GM10266 (cell line): Measurements from ENCODE around the gene HDAC4.

Experiments used
- DNase-seq: peaks from one replicate; pipeline ENCODE4 v3.0.0; 2012; ENCODE audit errors: extremely low spot score
- TF ChIP-seq, protein P1 (sequence below): IDR thresholded peaks from 2 replicates; pipeline ENCODE4 v1.5.1; 2012; ENCODE audit warnings: mild to moderate bottlenecking, low read depth; ENCODE audit not compliant: control insufficient read depth, insufficient read depth; ENCODE audit errors: missing control alignments

The HDAC4 gene

DNA sequence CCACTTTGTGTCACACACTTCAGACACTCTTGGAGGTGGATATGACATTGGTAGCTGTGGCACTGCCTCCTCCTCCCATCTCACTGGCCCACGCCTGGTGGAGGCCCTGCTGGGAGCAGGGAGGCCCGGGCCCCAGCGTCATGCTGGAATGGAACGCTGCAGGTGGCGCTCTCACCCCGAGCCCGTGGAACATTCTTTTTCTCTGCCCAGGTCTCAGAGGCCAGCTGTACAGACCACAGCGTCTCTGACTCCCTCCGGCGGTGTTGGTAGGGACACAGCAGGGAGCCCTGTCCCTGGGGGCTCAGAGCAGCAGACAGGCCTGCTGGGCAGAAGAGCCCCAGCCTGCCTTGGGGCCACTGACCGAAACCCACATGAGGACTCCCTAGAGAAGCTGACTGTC, 334.9 kb downstream of the HDAC4 start:
- TF ChIP-seq, protein P1, sequence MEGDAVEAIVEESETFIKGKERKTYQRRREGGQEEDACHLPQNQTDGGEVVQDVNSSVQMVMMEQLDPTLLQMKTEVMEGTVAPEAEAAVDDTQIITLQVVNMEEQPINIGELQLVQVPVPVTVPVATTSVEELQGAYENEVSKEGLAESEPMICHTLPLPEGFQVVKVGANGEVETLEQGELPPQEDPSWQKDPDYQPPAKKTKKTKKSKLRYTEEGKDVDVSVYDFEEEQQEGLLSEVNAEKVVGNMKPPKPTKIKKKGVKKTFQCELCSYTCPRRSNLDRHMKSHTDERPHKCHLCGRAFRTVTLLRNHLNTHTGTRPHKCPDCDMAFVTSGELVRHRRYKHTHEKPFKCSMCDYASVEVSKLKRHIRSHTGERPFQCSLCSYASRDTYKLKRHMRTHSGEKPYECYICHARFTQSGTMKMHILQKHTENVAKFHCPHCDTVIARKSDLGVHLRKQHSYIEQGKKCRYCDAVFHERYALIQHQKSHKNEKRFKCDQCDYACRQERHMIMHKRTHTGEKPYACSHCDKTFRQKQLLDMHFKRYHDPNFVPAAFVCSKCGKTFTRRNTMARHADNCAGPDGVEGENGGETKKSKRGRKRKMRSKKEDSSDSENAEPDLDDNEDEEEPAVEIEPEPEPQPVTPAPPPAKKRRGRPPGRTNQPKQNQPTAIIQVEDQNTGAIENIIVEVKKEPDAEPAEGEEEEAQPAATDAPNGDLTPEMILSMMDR = no peak
- DNase-seq = no peak

- TF ChIP-seq, protein P1 = no peak
- DNase-seq = no peak
Measured at GRCh38 chr2:239065537-239065936, 335.3 kb downstream of the HDAC4 start.

DNA sequence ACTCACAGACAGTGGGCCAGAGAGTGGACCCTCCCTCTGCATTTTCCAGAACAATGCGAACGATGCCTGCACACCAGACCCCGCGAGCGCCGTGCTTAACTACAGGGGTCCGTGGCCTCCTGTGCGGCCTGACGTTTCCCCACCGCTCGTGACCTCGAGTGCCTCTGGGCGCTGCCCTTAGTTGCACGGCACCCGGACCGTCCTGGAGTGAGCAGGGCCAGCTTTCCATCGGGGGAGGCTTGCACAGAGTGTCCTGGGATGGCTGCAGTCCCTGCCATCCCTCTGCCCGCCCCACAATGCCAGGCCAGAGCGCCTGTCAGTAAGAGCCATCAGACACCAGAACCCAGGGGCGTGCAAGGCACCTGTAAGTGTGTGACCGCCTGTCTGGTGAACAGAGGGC, 335.9 kb downstream of the HDAC4 start:
- DNase-seq = no peak
- TF ChIP-seq, protein P1 = no peak

- no peak for DNase-seq
- TF ChIP-seq, protein P1 = no peak
Measured at GRCh38 chr2:239064253-239064652, 336.6 kb downstream of the HDAC4 start.

DNA sequence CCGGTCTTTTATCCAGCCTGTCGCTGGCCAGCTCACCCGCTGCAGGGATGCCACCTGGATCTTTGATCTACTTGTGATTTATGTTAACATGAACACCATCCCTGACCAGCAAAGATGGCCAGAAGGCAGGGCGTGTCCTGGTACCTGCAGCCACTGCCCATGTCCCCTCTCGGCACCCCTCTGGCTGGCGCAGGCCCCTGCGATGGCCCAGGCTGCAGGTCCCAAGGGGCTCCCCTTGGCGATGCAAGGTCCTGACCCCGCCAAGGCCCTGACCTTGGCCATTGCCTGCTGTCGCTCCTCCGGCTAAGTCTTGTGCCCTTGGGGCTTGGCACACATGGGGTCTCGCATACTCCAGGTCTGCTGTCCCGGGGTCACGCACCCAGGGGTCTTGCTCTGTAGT, 338.1 kb downstream of the HDAC4 start:
- TF ChIP-seq, protein P1 = no peak
- no peak for DNase-seq

GRCh38 chr2:239061824-239062570, 338.8 kb downstream of the HDAC4 start:
- no peak for DNase-seq
- TF ChIP-seq, protein P1 = no peak

- no peak for DNase-seq
- TF ChIP-seq, protein P1 = no peak
Measured at GRCh38 chr2:239061121-239061666, 339.6 kb downstream of the HDAC4 start.
